ENCODE measurements around the gene CBFA2T3.

DNA sequence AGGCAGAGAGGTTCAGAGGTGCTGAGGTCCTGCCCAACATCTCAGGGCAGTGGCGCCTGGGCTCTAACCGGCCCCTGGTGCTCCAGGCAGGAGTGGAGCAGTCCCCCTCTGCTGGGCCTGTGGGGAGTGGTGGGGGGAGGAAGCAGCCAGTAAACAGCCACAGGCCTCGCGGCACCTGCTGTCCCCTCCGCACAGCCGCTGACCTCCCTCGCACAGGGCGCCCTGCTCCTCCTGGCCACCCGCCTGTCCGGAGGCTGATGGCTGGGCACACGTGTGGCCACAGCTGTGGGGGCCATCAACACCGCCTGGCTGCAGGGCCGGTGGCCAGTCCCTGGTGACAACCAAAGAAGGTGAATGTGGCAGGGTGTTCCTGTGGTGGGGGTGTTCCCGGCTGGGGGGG, 73.7 kb downstream of the CBFA2T3 start:
- TF ChIP-seq EZH2 (IDR thresholded peaks at IDR 0.05) (no peak), POLR2AphosphoS5 (IDR thresholded peaks at IDR 0.05; ENCODE audit: borderline replicate concordance, low read depth, low read length) (no peak)
